ENCODE results near the gene IGFL1.
"Not testable (repeated sequence)": the region's sequence is repeated elsewhere in the genome, so short reads cannot be mapped to it uniquely, and the experiment has no call there.

The IGFL1 gene

GRCh38 chr19:46226438-46226973 lies 3.0 kb upstream of the IGFL1 start:
- no peak overlapping the region for H3K4me3 Mint-ChIP-seq
- H3K27me3 Mint-ChIP-seq, result peaks cover 65% of the 10 kb centered on the region
- H3K27ac Mint-ChIP-seq, result no peak overlapping the region
- H3K36me3 Mint-ChIP-seq (ENCODE audit: low read depth), result no peaks in the 10 kb centered on the region
- no peaks in the 10 kb centered on the region for H3K4me1 Mint-ChIP-seq (ENCODE audit: low read depth)
- H3K9me3 Mint-ChIP-seq, result no peaks in the 10 kb centered on the region

- no peaks in the 10 kb centered on the region for H3K36me3 Mint-ChIP-seq (ENCODE audit: low read depth)
- H3K27me3 Mint-ChIP-seq, result peaks cover 42% of the 10 kb centered on the region
- H3K9me3 Mint-ChIP-seq, result no peaks in the 10 kb centered on the region
- H3K4me1 Mint-ChIP-seq (ENCODE audit: low read depth), result no peaks in the 10 kb centered on the region
- H3K27ac Mint-ChIP-seq, result no peak overlapping the region
- H3K4me3 Mint-ChIP-seq, result no peak overlapping the region
Measured at GRCh38 chr19:46232029-46232428, 2.5 kb downstream of the IGFL1 start.

GRCh38 chr19:46232468-46232867 lies 2.9 kb downstream of the IGFL1 start:
- Mint-ChIP-seq H3K27me3 (peaks cover 40% of the 10 kb centered on the region), H3K4me1 (ENCODE audit: low read depth) (no peaks in the 10 kb centered on the region), H3K9me3 (no peaks in the 10 kb centered on the region), H3K36me3 (ENCODE audit: low read depth) (no peaks in the 10 kb centered on the region), H3K4me3 (no peak overlapping the region), H3K27ac (no peak overlapping the region)

GRCh38 chr19:46232938-46233621 lies 3.5 kb downstream of the IGFL1 start:
- Mint-ChIP-seq H3K36me3 (ENCODE audit: low read depth) (no peaks in the 10 kb centered on the region), H3K4me3 (no peak overlapping the region), H3K9me3 (no peaks in the 10 kb centered on the region), H3K27me3 (peaks cover 44% of the 10 kb centered on the region), H3K27ac (no peak overlapping the region), H3K4me1 (ENCODE audit: low read depth) (no peaks in the 10 kb centered on the region)

- H3K9me3 Mint-ChIP-seq; H3K4me3 Mint-ChIP-seq; H3K4me1 Mint-ChIP-seq (ENCODE audit: low read depth); H3K36me3 Mint-ChIP-seq (ENCODE audit: low read depth); H3K27ac Mint-ChIP-seq: not testable (repeated sequence)
- peaks cover 44% of the 10 kb centered on the region for H3K27me3 Mint-ChIP-seq
Measured at GRCh38 chr19:46233871-46234270, 4.3 kb downstream of the IGFL1 start.

GRCh38 chr19:46238141-46238540 lies 8.6 kb downstream of the IGFL1 start:
- H3K36me3 Mint-ChIP-seq (ENCODE audit: low read depth); H3K4me3 Mint-ChIP-seq; H3K4me1 Mint-ChIP-seq (ENCODE audit: low read depth); H3K9me3 Mint-ChIP-seq; H3K27ac Mint-ChIP-seq: not testable (repeated sequence)
- peaks cover 60% of the 10 kb centered on the region for H3K27me3 Mint-ChIP-seq

GRCh38 chr19:46239193-46240024 lies 9.9 kb downstream of the IGFL1 start:
- Mint-ChIP-seq H3K27ac (no peak overlapping the region), H3K9me3 (no peaks in the 10 kb centered on the region), H3K36me3 (ENCODE audit: low read depth) (no peaks in the 10 kb centered on the region), H3K4me1 (ENCODE audit: low read depth) (no peaks in the 10 kb centered on the region), H3K27me3 (peaks cover 68% of the 10 kb centered on the region), H3K4me3 (no peak overlapping the region)

- Mint-ChIP-seq H3K36me3 (ENCODE audit: low read depth) (no peaks in the 10 kb centered on the region), H3K4me3 (no peak overlapping the region), H3K4me1 (ENCODE audit: low read depth) (no peaks in the 10 kb centered on the region), H3K27me3 (peaks cover 76% of the 10 kb centered on the region), H3K9me3 (no peaks in the 10 kb centered on the region), H3K27ac (no peak overlapping the region)
Measured at GRCh38 chr19:46240693-46241092, 11.2 kb downstream of the IGFL1 start.

GRCh38 chr19:46241626-46242025 lies 12.1 kb downstream of the IGFL1 start:
- Mint-ChIP-seq H3K27ac (no peak overlapping the region), H3K36me3 (ENCODE audit: low read depth) (no peaks in the 10 kb centered on the region), H3K4me3 (no peak overlapping the region), H3K4me1 (ENCODE audit: low read depth) (no peaks in the 10 kb centered on the region), H3K9me3 (no peaks in the 10 kb centered on the region), H3K27me3 (peaks cover 77% of the 10 kb centered on the region)

GRCh38 chr19:46243081-46243654 lies 13.6 kb downstream of the IGFL1 start:
- not testable (repeated sequence) for H3K36me3 Mint-ChIP-seq (ENCODE audit: low read depth); H3K27ac Mint-ChIP-seq; H3K9me3 Mint-ChIP-seq; H3K4me3 Mint-ChIP-seq; H3K4me1 Mint-ChIP-seq (ENCODE audit: low read depth)
- H3K27me3 Mint-ChIP-seq, result peaks cover 84% of the 10 kb centered on the region

GRCh38 chr19:46250076-46250735 lies 20.7 kb downstream of the IGFL1 start:
- Mint-ChIP-seq H3K9me3 (no peaks in the 10 kb centered on the region), H3K27me3 (peaks cover 76% of the 10 kb centered on the region), H3K27ac (no peak overlapping the region)

GRCh38 chr19:46251416-46251815 lies 21.9 kb downstream of the IGFL1 start:
- Mint-ChIP-seq H3K27ac (no peak overlapping the region), H3K4me1 (ENCODE audit: low read depth) (no peaks in the 10 kb centered on the region), H3K27me3 (peaks cover 68% of the 10 kb centered on the region), H3K9me3 (no peaks in the 10 kb centered on the region), H3K4me3 (no peak overlapping the region), H3K36me3 (ENCODE audit: low read depth) (no peaks in the 10 kb centered on the region)

More at GRCh38 chr19:46250076-46250735, 20.7 kb downstream of the IGFL1 start:
- Mint-ChIP-seq H3K4me1 (ENCODE audit: low read depth) (no peaks in the 10 kb centered on the region), H3K4me3 (no peak overlapping the region), H3K36me3 (ENCODE audit: low read depth) (no peaks in the 10 kb centered on the region)

- Mint-ChIP-seq H3K9me3 (no peaks in the 10 kb centered on the region), H3K27me3 (peaks cover 56% of the 10 kb centered on the region), H3K27ac (no peak overlapping the region), H3K4me3 (no peak overlapping the region), H3K36me3 (ENCODE audit: low read depth) (no peaks in the 10 kb centered on the region), H3K4me1 (ENCODE audit: low read depth) (no peaks in the 10 kb centered on the region)
Measured at GRCh38 chr19:46254776-46255175, 25.2 kb downstream of the IGFL1 start.

- Mint-ChIP-seq H3K27ac (no peak overlapping the region), H3K4me1 (ENCODE audit: low read depth) (no peaks in the 10 kb centered on the region), H3K27me3 (peaks cover 55% of the 10 kb centered on the region), H3K4me3 (no peak overlapping the region), H3K36me3 (ENCODE audit: low read depth) (no peaks in the 10 kb centered on the region), H3K9me3 (no peaks in the 10 kb centered on the region)
Measured at GRCh38 chr19:46256855-46257254, 27.3 kb downstream of the IGFL1 start.

- not testable (repeated sequence) for H3K36me3 Mint-ChIP-seq (ENCODE audit: low read depth); H3K4me3 Mint-ChIP-seq; H3K27ac Mint-ChIP-seq; H3K9me3 Mint-ChIP-seq
- peaks cover 57% of the 10 kb centered on the region for H3K27me3 Mint-ChIP-seq
- peaks cover 14% of the 10 kb centered on the region for H3K4me1 Mint-ChIP-seq (ENCODE audit: low read depth)
Measured at GRCh38 chr19:46261501-46261900, 32.0 kb downstream of the IGFL1 start.

All from stimulated activated naive CD8-positive, alpha-beta T cell treated with anti-CD3 and anti-CD28 coated beads, Interleukin-15, Interleukin-2, amounts not matched to agents 100 ng/mL and 50 ng/mL, for 24 hours (primary cell).